Common myeloid progenitor, CD34-positive (primary cell): ENCODE data around the gene ZNF740.

ENCODE experiments used
- CTCF ChIA-PET: fragments of 350-600 bp; sonication (Branson Sonifier 250); formaldehyde crosslinking; loops from one replicate; lab custom pipeline; 2021; ENCODE audit warnings: antibody characterized with exemption; lab: Charles Lee
- POLR2A ChIA-PET: fragments of 350-600 bp; sonication (Branson Sonifier 250); formaldehyde crosslinking; loops from one replicate; lab custom pipeline; 2021; ENCODE audit warnings: antibody characterized with exemption; lab: Charles Lee
- DNase-seq, 3 donors: peaks; one replicate each; pipeline versions ENCODE4 v3.0.0 to v3.0.0-alpha.2; 2013
- H3K27ac ChIP-seq, 2 experiments: 1 replicate in 1 of 2; 2 replicates in 1 of 2; pipeline ENCODE4 v1.7.0; 2013; ENCODE audit warnings: inconsistent platforms in 2 of 2, low read length in 2 of 2, mild to moderate bottlenecking in 2 of 2, low read depth in 1 of 2, moderate library complexity in 1 of 2; ENCODE audit not compliant: severe bottlenecking in 2 of 2, insufficient read depth in 1 of 2, poor library complexity in 1 of 2
- H3K27me3 ChIP-seq, 5 experiments: replicated peaks in 2 of 5; 1 replicate in 3 of 5; 2 replicates in 2 of 5; pipeline versions ENCODE4 v1.6.1 to v1.7.0; 2013; ENCODE audit warnings: low read length in 4 of 5, mild to moderate bottlenecking in 2 of 5, moderate library complexity in 2 of 5, inconsistent platforms in 1 of 5; ENCODE audit not compliant: insufficient read depth in 5 of 5, control insufficient read depth in 4 of 5
- H3K36me3 ChIP-seq, 4 experiments: 1 replicate in 2 of 4; 2 replicates in 2 of 4; pipeline versions ENCODE4 v1.6.1 to v1.7.0; 2013; ENCODE audit warnings: low read length in 3 of 4, control low read depth in 1 of 4, mild to moderate bottlenecking in 1 of 4; ENCODE audit not compliant: control insufficient read depth in 4 of 4, insufficient read depth in 4 of 4
- H3K4me1 ChIP-seq, 4 experiments: 1 replicate in 3 of 4; 2 replicates in 1 of 4; pipeline versions ENCODE4 v1.6.1 to v1.7.1; 2013; ENCODE audit warnings: low read length in 3 of 4, mild to moderate bottlenecking in 3 of 4, control low read depth in 1 of 4, inconsistent platforms in 1 of 4, moderate library complexity in 1 of 4; ENCODE audit not compliant: control insufficient read depth in 4 of 4, insufficient read depth in 4 of 4; ENCODE audit errors: control extremely low read depth in 1 of 4
- H3K4me3 ChIP-seq, 7 experiments: 1 replicate in 4 of 7; 2 replicates in 3 of 7; pipeline versions ENCODE4 v1.5.1 to v1.7.0; 2013; ENCODE audit warnings: mild to moderate bottlenecking in 7 of 7, low read length in 6 of 7, moderate library complexity in 6 of 7, inconsistent platforms in 2 of 7, low read depth in 2 of 7, control low read depth in 1 of 7; ENCODE audit not compliant: insufficient read depth in 4 of 7, control insufficient read depth in 1 of 7; ENCODE audit errors: extremely low read depth in 1 of 7
- H3K9me3 ChIP-seq, 5 experiments: 1 replicate in 4 of 5; 2 replicates in 1 of 5; pipeline versions ENCODE4 v1.6.1 to v1.7.1; 2013; ENCODE audit warnings: low read length in 4 of 5, mild to moderate bottlenecking in 2 of 5, inconsistent platforms in 1 of 5, low read depth in 1 of 5, moderate library complexity in 1 of 5; ENCODE audit not compliant: control insufficient read depth in 4 of 5, insufficient read depth in 2 of 5; ENCODE audit errors: control extremely low read depth in 1 of 5
- WGBS: methylation state at CpG from one replicate; pipeline ENCODE4 v1.1.5; 2013; ENCODE audit not compliant: insufficient coverage; 5-methylcytosine and 5-hydroxymethylcytosine counted together

Gene ZNF740

GRCh38 chr12:53214687-53215455 lies 34.3 kb downstream of the ZNF740 start:
- ChIA-PET CTCF (interaction anchor here (1.0 to 18.0 kb wide), 14 partner anchors 8 to 149 kb away, joined by 3 to 399 read pairs (median 26); partner anchors contain the start of genes AAAS, ESPL1, MYG1 and PFDN5), POLR2A (interaction anchor here (1.7 kb wide), 1 partner anchor 53 kb away, joined by 5 read pairs; the partner anchor contains the start of gene ESPL1)
- Histone ChIP-seq H3K36me3 (peaks cover 0 to 5% (median 2%) of the 10 kb centered on the region in 4 experiments), H3K9me3 (no peaks in the 10 kb centered on the region), H3K27ac (no peak overlapping the region), H3K27me3 (no peaks in the 10 kb centered on the region), H3K4me3 (no peak overlapping the region), H3K4me1 (peaks cover 0 to 65% (median 54%) of the 10 kb centered on the region in 4 experiments)
- 96% methylated on average over 8 of the region's 12 CpGs for WGBS
- DNase-seq, result no peak

- peaks cover 2 to 64% (median 55%) of the 10 kb centered on the region in 4 experiments for H3K4me1 ChIP-seq
- ChIA-PET POLR2A (interaction anchor here (1.0 to 1.7 kb wide), 2 partner anchors 52 to 79 kb away, joined by 3 to 5 read pairs; partner anchors contain the start of gene ESPL1), CTCF (interaction anchor here (0.9 to 18.0 kb wide), 11 partner anchors 15 to 130 kb away, joined by 3 to 399 read pairs (median 83); partner anchors contain the start of genes AAAS, ESPL1, MYG1 and PFDN5)
Measured at GRCh38 chr12:53215497-53215896, 35.0 kb downstream of the ZNF740 start.

GRCh38 chr12:53217051-53217930 lies 36.8 kb downstream of the ZNF740 start:
- POLR2A ChIA-PET, result no interaction called here
- 28% methylated on average over 13 of the region's 19 CpGs for WGBS
- H3K36me3 ChIP-seq, result peaks cover 0 to 2% (median 0%) of the 10 kb centered on the region in 4 experiments
- CTCF ChIA-PET, result interaction anchor here (1.0 to 18.0 kb wide), 9 partner anchors 9 to 105 kb away, joined by 3 to 399 read pairs (median 99); partner anchors contain the start of genes AAAS, ESPL1, MYG1 and PFDN5
- H3K27me3 ChIP-seq, result no peaks in the 10 kb centered on the region
- H3K4me3 ChIP-seq, result peak overlapping the region in 1 of 7 experiments; percentile 3
- peak in 2 of 3 donors; percentile 65 to 71 for DNase-seq
- H3K4me1 ChIP-seq, result peaks cover 3 to 71% (median 62%) of the 10 kb centered on the region in 4 experiments
- H3K27ac ChIP-seq, result no peak overlapping the region
- no peaks in the 10 kb centered on the region for H3K9me3 ChIP-seq

More at GRCh38 chr12:53215497-53215896, 35.0 kb downstream of the ZNF740 start:
- Histone ChIP-seq H3K27me3 (no peaks in the 10 kb centered on the region), H3K4me3 (no peak overlapping the region), H3K36me3 (peaks cover 0 to 5% (median 2%) of the 10 kb centered on the region in 4 experiments), H3K9me3 (no peaks in the 10 kb centered on the region), H3K27ac (no peak overlapping the region)
- no peak for DNase-seq
- 95% methylated on average over 6 of the region's 8 CpGs for WGBS

DNA sequence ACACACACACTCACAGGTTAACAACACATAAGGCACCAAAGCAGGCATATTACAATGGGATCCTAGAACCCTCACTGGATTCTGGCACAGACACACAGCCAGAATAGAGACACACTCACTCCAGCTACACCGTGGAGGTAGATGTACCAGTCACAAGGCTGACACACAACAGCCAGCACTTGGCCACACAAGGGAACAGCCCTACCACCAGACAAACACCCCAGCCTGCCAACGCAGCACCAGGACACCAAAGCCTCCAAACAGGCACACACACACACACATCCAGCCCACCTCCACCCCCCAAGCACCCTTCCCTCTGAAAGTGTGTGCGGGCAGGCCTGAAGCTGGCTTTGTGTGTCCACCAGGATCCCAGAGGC lies 37.4 kb downstream of the ZNF740 start:
- CTCF ChIA-PET, result interaction anchor here (1.0 to 18.0 kb wide), 5 partner anchors 17 to 91 kb away, joined by 3 to 399 read pairs (median 212); partner anchors contain the start of genes ESPL1, MYG1, PFDN5 and RARG
- Histone ChIP-seq H3K4me3 (no peak overlapping the region), H3K36me3 (no peaks in the 10 kb centered on the region), H3K9me3 (no peaks in the 10 kb centered on the region), H3K4me1 (peaks cover 3 to 77% (median 68%) of the 10 kb centered on the region in 4 experiments), H3K27me3 (no peaks in the 10 kb centered on the region), H3K27ac (no peak overlapping the region)
- POLR2A ChIA-PET, result no interaction called here
- WGBS, result 94% methylated on average over 2 of the region's 3 CpGs
- no peak for DNase-seq

DNA sequence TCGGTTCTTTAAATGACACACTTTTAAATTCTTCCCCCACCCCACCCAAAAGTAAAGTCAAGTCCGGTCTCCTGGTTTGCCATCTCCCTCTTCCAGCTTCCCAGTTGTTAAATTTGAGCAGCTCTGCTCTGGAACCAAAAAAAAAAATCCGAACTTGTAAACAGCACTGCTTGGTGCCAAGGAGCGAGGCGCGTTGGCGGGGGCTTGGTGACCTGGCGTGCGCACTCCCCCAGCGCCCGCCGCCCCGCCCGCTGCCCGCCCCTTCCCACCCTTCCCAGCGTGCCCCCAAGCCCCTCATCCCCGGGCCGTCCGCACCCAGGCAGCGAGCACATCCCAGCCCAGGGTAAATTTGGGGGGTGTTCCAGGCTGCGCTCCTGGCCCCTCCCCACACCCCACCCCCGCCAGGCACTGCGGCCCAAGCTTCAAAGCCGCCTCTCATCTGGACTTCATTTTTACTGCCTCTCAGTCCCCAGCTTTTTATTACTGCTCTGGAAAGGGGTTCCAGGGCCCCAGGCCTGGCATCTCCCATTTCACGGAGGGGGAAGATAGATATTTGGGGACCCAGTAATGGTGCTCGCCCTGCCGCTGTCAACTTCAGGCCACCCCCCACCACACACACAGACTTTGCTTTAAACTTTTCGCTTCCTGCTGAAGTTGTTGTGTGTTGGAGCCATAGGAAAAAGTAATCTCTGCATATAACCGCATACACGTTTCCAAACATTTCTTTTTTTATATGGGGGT lies 38.2 kb downstream of the ZNF740 start:
- 96% methylated on average over 7 of the region's 30 CpGs for WGBS

More for the DNA sequence above, 38.2 kb downstream of the ZNF740 start:
- DNase-seq, result no peak
- POLR2A ChIA-PET, result no interaction called here
- no peaks in the 10 kb centered on the region for H3K36me3 ChIP-seq
- H3K27ac ChIP-seq, result no peak overlapping the region
- H3K4me3 ChIP-seq, result peak overlapping the region in 4 of 7 experiments; percentile 70 to 88 (median 76)
- H3K27me3 ChIP-seq, result no peaks in the 10 kb centered on the region
- peaks cover 5 to 85% (median 71%) of the 10 kb centered on the region in 4 experiments for H3K4me1 ChIP-seq
- CTCF ChIA-PET, result interaction anchor here (1.3 to 18.0 kb wide), 5 partner anchors 9 to 70 kb away, joined by 3 to 399 read pairs (median 212); partner anchors contain the start of genes ESPL1, MYG1, PFDN5 and RARG
- no peaks in the 10 kb centered on the region for H3K9me3 ChIP-seq
